ENCODE results near the gene ATRNL1.

DNA sequence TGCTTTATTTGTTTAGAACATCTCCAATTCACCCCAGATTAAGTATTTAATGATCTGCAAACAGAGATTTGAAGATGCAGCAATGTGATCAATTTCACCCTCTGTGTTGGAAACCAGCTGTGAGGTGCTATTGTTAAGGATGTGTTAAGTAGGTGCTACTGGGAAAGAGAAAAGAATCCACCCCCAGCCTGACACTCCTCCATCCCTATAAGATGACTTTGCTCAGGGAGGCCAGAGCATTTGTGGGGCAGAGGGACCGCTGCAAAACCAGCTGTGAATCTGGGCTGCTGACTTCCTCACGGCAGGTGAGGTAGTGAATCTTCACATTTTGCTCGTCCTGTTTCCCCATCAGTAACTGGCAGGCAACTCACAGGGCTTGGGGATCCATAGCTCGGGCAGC is 882.3 kb downstream of the ATRNL1 start:
- no peak for TF ChIP-seq CTCF (IDR thresholded peaks at IDR 0.05)
- no peak for TF ChIP-seq EZH2phosphoT487 (IDR thresholded peaks at IDR 0.05)
